NCI-H187 (cell line): ENCODE measurements around the gene ABI3BP.
"Not testable (repeated sequence)": the region's sequence is repeated elsewhere in the genome, so short reads cannot be mapped to it uniquely, and the experiment has no call there.

Experiments used
- DNase-seq, 2 experiments: peaks; one replicate each; lab custom pipeline; 2025; lab: John Stamatoyannopoulos, UW

Gene ABI3BP

DNA sequence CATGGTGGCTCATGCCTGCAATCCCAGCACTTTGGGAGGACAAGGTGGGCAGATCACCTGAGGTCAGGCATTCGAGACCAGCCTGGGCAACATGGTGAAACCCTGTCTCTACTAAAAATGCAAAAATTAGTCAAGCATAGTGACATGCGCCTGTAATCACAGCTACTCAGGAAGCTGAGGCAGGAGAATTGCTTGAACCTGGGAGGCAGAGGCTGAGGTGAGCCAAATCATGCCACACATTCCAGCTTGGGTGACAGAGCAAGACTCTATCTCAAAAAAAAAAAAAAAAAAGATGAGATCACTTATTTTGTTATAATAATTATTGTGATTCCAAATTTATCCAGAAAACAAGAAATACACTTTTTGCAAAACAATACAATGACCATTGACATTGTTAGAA is 47.1 kb downstream of the ABI3BP start:
- DNase-seq, result not testable (repeated sequence)

DNA sequence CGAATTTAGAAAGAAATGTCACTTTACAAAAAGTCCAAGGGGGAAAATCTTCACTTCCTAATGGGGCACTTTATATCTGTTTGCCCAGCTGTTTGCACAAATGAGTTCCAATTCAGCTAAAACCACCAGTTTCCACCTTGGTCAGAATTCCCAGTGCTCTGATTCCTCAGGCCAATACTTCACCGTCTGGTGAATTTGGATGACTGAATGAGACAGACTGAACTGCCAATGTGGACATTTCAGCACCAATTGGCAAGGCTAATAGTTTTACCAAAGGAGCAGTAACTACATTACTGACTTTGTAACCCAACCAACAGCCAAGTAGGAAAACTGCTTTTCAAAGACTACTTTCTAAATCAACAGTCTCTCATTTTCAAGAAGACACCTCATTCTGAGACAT is 51.8 kb downstream of the ABI3BP start:
- no peak for DNase-seq

DNA sequence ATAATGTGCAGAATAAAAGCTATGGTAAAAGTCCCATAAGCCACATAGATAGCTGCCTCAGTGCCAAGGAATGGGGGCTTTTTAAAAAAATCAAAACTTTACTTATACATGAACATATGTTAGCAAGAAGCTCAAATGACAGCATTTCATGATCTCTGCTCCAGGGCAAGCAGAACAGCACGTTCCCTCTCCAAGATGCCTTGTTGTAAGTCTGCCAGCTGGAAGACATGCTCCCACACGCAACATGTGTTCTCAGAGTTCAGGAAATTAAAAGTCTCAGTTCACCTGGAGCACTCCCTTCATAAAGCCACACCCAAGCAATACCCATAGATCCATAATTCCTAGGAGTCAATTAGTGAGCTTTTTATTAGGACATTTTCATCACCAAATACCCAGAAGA is 52.2 kb downstream of the ABI3BP start:
- DNase-seq, result no peak

GRCh38 chr3:100936931-100937330 is 56.3 kb downstream of the ABI3BP start:
- DNase-seq, result no peak

- DNase-seq, result no peak
Observed at GRCh38 chr3:100932491-100932890, 60.7 kb downstream of the ABI3BP start.

- DNase-seq, result no peak
Observed at GRCh38 chr3:100928638-100929428, 64.4 kb downstream of the ABI3BP start.

DNA sequence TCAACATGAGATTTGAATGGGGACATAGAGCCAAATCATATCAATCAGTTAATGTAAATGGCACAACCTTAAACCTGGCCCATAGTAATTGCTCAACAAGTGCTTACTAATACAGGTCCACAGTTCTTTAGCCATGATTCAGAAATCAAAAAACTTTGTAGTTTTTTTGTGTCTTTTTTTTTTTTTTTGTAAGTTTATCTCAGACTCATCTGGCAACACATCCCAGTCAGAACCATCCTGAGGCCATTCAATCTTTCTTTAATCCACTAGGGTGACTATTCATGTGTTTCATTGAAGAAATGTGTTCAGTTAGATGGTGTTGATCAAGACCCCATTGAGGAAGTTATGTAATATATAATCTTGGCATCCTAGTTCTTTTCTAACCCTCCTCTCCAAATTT is 65.4 kb downstream of the ABI3BP start:
- no peak for DNase-seq

- DNase-seq, result no peak
Observed at GRCh38 chr3:100915706-100916495, 77.3 kb downstream of the ABI3BP start.

DNA sequence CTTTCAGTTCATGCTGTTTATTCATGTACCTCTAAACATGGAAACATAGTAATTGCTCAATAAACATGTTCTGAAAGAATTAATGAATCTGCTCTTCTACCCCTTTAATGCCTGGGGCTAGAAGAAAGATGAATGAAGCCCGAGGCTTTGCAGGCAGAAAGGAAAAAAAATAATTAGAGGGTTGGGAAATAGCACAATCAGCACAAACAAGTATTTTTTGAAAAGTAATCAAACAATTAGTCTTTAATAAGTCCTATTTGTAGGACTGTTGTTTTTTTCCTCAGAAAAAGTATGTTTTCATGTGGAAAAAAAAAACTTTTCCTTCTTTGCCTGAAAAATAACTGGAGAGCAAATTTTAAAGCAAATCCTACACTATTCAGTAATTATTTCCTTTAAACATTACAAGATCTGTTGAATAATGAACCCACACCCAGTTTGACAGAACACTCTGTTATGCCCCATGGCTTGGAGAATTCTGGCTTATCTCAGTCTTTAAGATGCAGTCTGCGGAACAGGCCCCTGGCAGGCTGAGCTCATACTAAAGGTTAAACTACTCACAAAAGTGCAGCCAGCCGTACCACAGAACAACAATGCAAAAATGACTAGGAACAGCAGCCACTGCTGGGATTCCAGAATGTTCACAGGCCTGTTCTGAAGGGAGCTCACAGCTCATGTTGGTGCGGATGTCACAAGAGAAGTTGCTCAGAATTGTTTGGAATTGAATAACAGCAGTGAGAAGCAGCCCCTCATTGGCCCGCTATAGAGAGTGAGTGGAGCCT is 79.2 kb downstream of the ABI3BP start:
- no peak for DNase-seq

DNA sequence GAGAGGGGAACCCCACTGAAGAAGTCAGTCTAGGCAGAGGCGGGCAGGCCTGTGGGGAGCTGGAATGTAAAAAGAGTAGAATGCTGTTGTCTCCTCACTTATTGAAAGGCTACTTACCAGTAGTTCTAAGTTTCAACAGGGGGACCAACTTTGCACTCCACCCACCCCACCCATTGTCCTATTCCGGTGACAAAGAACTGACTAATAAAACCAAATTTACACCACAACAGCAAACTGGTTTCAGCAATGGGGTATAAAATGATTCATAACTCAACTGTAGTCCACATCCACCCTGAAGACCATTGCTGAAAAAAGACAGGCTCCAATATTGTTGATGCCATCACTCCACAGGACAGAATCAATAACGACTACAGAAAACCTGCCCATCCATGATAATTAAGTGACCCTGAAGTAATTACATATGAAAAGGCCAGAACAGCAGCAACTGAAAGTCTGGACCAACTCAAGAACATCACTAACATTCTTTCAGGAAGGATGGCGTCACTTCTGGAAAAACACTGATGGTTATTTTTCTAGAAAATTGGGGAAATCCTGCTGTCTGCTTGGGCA is 80.2 kb downstream of the ABI3BP start:
- DNase-seq, result no peak

GRCh38 chr3:100912571-100912970 is 80.7 kb downstream of the ABI3BP start:
- DNase-seq, result no peak

GRCh38 chr3:100911956-100912355 is 81.3 kb downstream of the ABI3BP start:
- DNase-seq, result no peak

GRCh38 chr3:100910986-100911385 is 82.2 kb downstream of the ABI3BP start:
- DNase-seq, result no peak

DNA sequence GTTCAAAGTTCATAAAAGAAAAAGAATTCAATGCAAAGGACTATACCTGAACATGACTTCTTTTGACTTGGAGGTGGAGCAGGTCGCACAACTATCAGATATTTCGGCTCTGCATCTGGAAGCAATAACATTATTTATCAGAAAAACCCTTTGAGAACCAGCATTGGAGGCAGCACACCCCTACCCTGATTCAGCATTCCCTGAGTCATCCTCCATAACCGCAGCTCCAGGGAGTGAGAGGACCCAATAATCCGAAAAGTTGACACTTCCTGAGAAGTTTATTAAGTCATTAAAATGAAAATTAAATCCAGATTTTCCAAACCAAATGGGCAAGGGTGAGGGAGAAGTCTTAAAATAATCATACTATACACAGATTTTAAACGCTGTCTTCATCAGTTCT is 90.6 kb downstream of the ABI3BP start:
- DNase-seq, result no peak

DNA sequence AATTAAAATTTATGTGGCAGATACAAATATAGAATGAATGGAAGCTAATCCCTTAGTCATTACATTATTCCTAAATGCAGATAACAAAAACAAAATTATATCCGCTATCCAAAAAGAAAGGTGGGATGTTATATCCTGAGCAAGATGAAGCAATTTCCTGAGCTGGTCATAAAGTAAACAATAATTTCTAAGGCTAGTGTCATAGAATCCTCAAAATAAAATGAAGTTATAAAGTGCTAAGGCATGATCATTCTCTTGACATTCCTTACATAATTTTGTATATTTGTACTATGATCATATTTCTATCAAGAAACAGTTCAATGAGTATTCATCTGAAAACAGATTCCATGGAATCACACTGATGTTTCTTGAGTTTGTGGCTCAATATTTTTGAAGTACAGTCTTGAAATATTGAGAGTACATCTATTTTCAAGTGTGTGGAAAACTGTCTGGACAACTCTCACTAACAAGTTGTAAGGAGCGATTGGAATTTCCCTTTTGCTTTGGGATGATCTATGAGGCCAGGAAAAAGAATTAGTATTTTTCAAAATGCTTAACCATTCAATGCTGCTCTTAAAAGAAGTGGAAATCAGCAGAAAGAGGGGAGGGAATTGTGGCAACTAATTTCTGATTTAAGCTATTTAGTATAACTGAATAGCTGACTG is 92.4 kb downstream of the ABI3BP start:
- DNase-seq, result no peak

GRCh38 chr3:100899440-100900091 is 93.7 kb downstream of the ABI3BP start:
- no peak for DNase-seq

DNA sequence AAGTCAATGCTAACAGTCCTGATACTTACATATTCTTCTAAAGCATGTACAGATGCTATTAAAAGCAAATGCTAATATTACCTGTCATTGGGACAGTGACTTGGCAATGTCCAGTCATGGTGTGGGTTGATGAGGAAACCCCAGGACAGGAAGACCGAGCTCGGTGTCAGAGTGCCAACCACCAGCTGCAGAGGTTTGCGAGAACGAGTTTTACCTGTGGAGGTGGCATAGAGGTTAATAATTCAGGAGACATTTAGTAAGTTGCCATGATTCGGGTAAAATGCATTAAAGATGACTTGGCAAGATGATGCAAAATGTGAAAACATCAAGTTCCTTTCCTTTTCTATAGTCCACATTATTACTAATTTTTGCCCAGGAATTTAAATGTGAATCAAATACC is 94.5 kb downstream of the ABI3BP start:
- DNase-seq, result no peak

DNA sequence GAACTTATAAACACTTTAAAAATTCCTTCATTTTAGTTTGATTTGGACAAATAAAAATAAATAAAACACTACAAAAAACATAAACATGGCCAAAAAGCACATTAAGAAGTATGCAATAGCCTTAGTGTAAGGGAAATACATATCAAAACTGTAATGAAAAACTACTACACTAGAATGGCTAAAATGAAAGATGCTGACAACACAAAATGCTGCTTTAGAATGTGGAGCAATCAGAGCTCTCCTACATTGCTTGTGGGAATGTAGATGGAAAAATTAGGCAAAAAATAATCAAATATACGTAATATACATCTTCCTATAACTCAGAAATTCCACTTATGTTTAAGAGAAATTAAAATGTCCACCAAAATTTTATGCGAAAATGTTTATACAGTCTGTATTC is 96.2 kb downstream of the ABI3BP start:
- DNase-seq, result no peak

GRCh38 chr3:100893590-100893989 is 99.6 kb downstream of the ABI3BP start:
- DNase-seq, result no peak

DNA sequence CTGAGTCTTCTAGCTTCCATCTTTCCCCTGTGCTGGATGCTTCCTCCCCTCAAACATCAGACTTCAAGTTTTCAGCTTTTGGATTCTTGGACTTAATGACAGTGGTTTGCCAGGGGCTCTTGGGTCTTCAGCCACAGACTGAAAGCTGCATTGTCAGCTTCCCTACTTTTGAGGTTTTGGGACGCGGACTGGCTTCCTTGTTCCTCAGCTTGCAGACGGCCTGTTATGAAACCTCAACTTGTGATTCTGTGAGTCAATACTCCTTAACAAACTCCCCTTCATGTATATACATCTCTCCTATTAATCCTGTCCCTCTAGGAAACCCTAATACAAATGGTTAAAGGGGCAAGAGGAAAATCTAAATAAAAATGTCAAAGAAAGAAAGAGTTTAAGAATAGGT is 100.1 kb downstream of the ABI3BP start:
- no peak for DNase-seq

- no peak for DNase-seq
Observed at GRCh38 chr3:100891827-100892226, 101.4 kb downstream of the ABI3BP start.
